Measurements from ENCODE around the gene PCK1. TPM values are rescaled to one million over a fixed set of nuclear protein-coding genes. Genes with fewer than 3 reads are reported as not detected.

Gene PCK1
- total and polyA plus RNA-seq, 2 of the 8 experiments (the other 6 are each of a cell fraction or from before 2014, with no cell fraction given) = not detected

DNA sequence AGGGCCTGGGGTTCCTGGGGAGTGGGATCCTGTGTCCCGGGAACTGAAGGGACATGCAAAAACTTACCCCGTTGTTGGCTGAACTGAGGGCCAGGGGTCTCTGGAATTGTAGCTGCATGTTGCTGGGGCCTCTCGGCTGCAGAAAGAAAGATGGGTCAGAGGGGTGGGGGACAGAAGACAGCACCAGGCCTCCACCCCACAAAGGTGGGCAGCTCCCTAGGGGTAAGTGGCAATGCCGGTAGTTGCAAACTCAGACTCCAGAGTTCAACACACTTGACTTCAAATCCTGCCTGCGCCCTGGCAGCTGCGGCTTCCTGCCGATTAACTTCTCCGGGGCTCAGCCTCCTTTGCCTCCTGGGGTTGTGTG is 54.5 kb downstream of the PCK1 start:
- 84% methylated on average over 8 of the region's 8 CpGs; no CpG with 5 or more reads in 1 of the 2 experiments for WGBS, 2 experiments (ENCODE audit: extremely low coverage in 1 of 2, insufficient coverage in 1 of 2, insufficient read length in 1 of 2, insufficient replicate concordance in 2 of 2, low coverage in 1 of 2, low lambda C conversion rate in 2 of 2, missing lambda C conversion rate in 1 of 2)
- peak in 1 of 2 experiments; percentile 30 for DNase-seq (ENCODE audit: low read depth in 1 of 2, low spot score in 2 of 2)
- no peak overlapping the region for H3K4me3 ChIP-seq (ENCODE audit: extremely low read depth in 1 of 4, insufficient read depth in 2 of 4, low read depth in 3 of 4, low read length in 4 of 4)
- TF ChIP-seq EZH2 (IDR thresholded peaks at IDR 0.05; ENCODE audit: low read depth, low read length, severe bottlenecking) (no peak), SAP30 (IDR thresholded peaks at IDR 0.05; ENCODE audit: insufficient read depth, insufficient replicate concordance, low read length) (no peak), EP300 (IDR thresholded peaks at IDR 0.05; ENCODE audit: borderline replicate concordance in 1 of 2, low read depth in 2 of 2, low read length in 2 of 2) (no peak), SRF (IDR thresholded peaks at IDR 0.05; ENCODE audit: low read depth, low read length) (no peak)
- TF ChIP-seq, protein P1, sequence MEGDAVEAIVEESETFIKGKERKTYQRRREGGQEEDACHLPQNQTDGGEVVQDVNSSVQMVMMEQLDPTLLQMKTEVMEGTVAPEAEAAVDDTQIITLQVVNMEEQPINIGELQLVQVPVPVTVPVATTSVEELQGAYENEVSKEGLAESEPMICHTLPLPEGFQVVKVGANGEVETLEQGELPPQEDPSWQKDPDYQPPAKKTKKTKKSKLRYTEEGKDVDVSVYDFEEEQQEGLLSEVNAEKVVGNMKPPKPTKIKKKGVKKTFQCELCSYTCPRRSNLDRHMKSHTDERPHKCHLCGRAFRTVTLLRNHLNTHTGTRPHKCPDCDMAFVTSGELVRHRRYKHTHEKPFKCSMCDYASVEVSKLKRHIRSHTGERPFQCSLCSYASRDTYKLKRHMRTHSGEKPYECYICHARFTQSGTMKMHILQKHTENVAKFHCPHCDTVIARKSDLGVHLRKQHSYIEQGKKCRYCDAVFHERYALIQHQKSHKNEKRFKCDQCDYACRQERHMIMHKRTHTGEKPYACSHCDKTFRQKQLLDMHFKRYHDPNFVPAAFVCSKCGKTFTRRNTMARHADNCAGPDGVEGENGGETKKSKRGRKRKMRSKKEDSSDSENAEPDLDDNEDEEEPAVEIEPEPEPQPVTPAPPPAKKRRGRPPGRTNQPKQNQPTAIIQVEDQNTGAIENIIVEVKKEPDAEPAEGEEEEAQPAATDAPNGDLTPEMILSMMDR (IDR thresholded peaks at IDR 0.05; ENCODE audit: control extremely low read depth in 1 of 3, insufficient read depth in 1 of 3, low read depth in 1 of 3, low read length in 3 of 3) = no peak

More for the DNA sequence above, 54.5 kb downstream of the PCK1 start:
- H3K79me1 ChIP-seq (ENCODE audit: low read depth, low read length) = no peaks in the 10 kb centered on the region
- H3K4me1 ChIP-seq (replicated peaks in 1 of 4; ENCODE audit: control insufficient read depth in 3 of 4, insufficient read depth in 4 of 4, low read length in 3 of 4) = no peaks in the 10 kb centered on the region
- no peak for FAIRE-seq
- H3K4ac ChIP-seq (replicated peaks; ENCODE audit: insufficient read length, low read depth, low read length) = no peak overlapping the region
- H2BK120ac ChIP-seq (replicated peaks; ENCODE audit: low read depth, low read length) = no peak overlapping the region
- H3K23ac ChIP-seq (ENCODE audit: insufficient read length) = no peak overlapping the region
- no peaks in the 10 kb centered on the region for H3K36me3 ChIP-seq (ENCODE audit: control insufficient read depth in 2 of 4, insufficient read depth in 4 of 4, low read length in 3 of 4)
- H3K9ac ChIP-seq (replicated peaks in 1 of 4; ENCODE audit: extremely low read depth in 1 of 4, low read depth in 3 of 4, low read length in 3 of 4) = no peak overlapping the region
- H3K14ac ChIP-seq (ENCODE audit: insufficient read length) = no peak overlapping the region
- ChIA-PET POLR2A (ENCODE audit: partially characterized antibody) (no interaction called here), CTCF (ENCODE audit: partially characterized antibody) (interaction anchor here (0.7 to 2.1 kb wide), 6 partner anchors 39 to 593 kb away, joined by 3 to 6 read pairs (median 4); no protein-coding TSS in a partner anchor)
- no peak overlapping the region for H4K91ac ChIP-seq (replicated peaks; ENCODE audit: insufficient read length, low read length)
- H3K18ac ChIP-seq (ENCODE audit: extremely low read depth, low read length) = no peak overlapping the region
- H2BK20ac ChIP-seq (ENCODE audit: low read length) = no peak overlapping the region
- H3K4me2 ChIP-seq (ENCODE audit: insufficient read depth in 1 of 2, low read depth in 2 of 2, low read length in 2 of 2) = no peak overlapping the region
- H3K56ac ChIP-seq (replicated peaks; ENCODE audit: insufficient read length, low read depth, low read length) = no peak overlapping the region
- no peak overlapping the region for H2BK15ac ChIP-seq (ENCODE audit: low read length)
- no peak overlapping the region for H2AFZ ChIP-seq (ENCODE audit: low read length)
- H3K9me3 ChIP-seq (ENCODE audit: insufficient read depth in 2 of 2, low read depth in 1 of 2, low read length in 1 of 2) = no peaks in the 10 kb centered on the region
- H3K27ac ChIP-seq (ENCODE audit: low read depth, low read length) = no peak overlapping the region
- no peak overlapping the region for H2AK5ac ChIP-seq (ENCODE audit: low read depth, low read length)
- H3K27me3 ChIP-seq (replicated peaks in 1 of 4; ENCODE audit: control insufficient read depth in 3 of 4, extremely low read depth in 1 of 4, insufficient read depth in 3 of 4, low read length in 3 of 4) = no peaks in the 10 kb centered on the region
- no peak overlapping the region for H4K5ac ChIP-seq (ENCODE audit: insufficient read length, low read depth, low read length)
- H4K8ac ChIP-seq (ENCODE audit: extremely low read depth, insufficient read depth, low read length) = no peak overlapping the region
- H3K23me2 ChIP-seq (ENCODE audit: low read depth, low read length) = no peaks in the 10 kb centered on the region
- no peaks in the 10 kb centered on the region for H3K79me2 ChIP-seq (ENCODE audit: control insufficient read depth in 1 of 2, insufficient read depth in 2 of 2, low read length in 2 of 2)
- H2BK12ac ChIP-seq (ENCODE audit: low read depth, low read length) = no peak overlapping the region
- H2BK5ac ChIP-seq (ENCODE audit: low read depth, low read length) = no peak overlapping the region
- H4K20me1 ChIP-seq (replicated peaks in 1 of 2; ENCODE audit: control insufficient read depth in 1 of 2, insufficient read depth in 2 of 2, low read length in 2 of 2) = no peaks in the 10 kb centered on the region

All from H1 (cell line).